H54 (cell line): Measurements from ENCODE around the gene ZCCHC3.
A peak's percentile ranks its signal among the peaks of the same experiment; 100 is the strongest.

Experiments
- DNase-seq: peaks from one replicate; pipeline ENCODE4 v3.0.0; 2011; ENCODE audit warnings: low spot score, mixed read lengths; ENCODE audit not compliant: insufficient read length
- FAIRE-seq: peaks from 3 replicates; lab custom pipeline; 2011; peaks lifted over from hg19 to GRCh38; lab: Jason Lieb, UNC
- POLR2A ChIP-seq: IDR thresholded peaks from 2 replicates; pipeline ENCODE4 v1.6.1; 2011; ENCODE audit warnings: low read depth, mild to moderate bottlenecking, low read length

ZCCHC3 gene

GRCh38 chr20:295804-296203 lies 1.6 kb upstream of the ZCCHC3 start:
- FAIRE-seq = no peak
- no peak for DNase-seq
- no peak for TF ChIP-seq POLR2A

DNA sequence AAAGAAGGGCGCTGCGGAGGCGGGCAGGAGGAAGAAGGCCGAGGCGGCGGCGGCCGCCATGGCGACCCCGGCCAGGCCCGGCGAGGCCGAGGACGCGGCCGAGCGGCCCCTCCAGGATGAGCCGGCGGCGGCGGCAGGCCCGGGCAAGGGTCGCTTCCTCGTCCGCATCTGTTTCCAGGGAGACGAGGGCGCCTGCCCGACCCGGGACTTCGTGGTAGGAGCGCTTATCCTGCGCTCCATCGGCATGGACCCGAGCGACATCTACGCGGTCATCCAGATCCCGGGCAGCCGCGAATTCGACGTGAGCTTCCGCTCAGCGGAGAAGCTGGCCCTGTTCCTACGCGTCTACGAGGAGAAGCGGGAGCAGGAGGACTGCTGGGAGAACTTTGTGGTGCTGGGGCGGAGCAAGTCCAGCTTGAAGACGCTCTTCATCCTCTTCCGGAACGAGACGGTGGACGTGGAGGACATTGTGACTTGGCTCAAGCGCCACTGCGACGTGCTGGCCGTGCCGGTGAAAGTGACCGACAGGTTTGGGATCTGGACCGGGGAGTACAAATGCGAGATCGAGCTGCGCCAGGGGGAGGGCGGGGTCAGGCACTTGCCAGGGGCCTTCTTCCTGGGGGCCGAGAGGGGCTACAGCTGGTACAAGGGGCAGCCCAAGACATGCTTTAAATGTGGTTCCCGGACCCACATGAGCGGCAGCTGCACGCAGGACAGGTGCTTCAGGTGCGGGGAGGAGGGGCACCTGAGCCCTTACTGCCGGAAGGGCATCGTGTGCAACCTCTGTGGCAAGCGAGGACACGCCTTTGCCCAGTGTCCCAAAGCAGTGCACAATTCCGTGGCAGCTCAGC lies 780 bp downstream of the ZCCHC3 start:
- peak; percentile 81 for TF ChIP-seq POLR2A
- peak; percentile 53 for DNase-seq
- FAIRE-seq = no peak

- DNase-seq (no peak), FAIRE-seq (no peak)
- no peak for TF ChIP-seq POLR2A
Measured at GRCh38 chr20:298776-299391, 1.5 kb downstream of the ZCCHC3 start.

DNA sequence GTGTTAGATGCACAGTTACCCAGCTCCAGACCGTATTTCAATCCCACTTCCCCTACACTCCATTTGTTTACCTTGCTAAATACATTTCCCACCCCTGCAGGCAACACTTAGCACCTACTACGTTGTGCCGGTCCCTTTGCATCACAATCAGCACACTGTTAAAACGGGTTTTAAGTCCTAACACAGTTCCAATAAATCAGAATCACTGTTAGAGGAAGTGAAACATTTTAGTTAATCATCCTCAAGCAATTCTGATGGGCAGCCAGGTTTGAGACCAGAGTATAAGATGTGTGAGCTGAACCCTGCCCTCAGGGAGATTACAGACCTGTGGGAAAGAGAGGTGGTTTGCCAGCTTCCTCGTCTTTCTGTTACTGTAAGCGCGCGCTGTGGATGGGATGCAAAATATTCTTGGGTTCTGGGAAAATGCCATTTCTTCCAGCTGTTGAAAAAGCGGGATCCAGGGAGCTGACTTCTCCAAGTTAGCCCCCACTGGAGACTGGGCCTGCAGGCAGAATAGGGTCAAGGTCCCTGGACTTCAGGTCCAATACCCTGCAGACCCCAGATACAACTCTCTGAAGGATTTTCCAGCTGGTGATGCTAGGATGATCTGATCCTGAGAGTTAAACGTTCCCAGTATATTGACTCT lies 3.1 kb downstream of the ZCCHC3 start:
- no peak for TF ChIP-seq POLR2A
- FAIRE-seq (no peak), DNase-seq (no peak)

- DNase-seq (no peak), FAIRE-seq (no peak)
- no peak for TF ChIP-seq POLR2A
Measured at GRCh38 chr20:301886-302848, 4.8 kb downstream of the ZCCHC3 start.

GRCh38 chr20:305745-306144 lies 8.4 kb downstream of the ZCCHC3 start:
- DNase-seq (no peak), FAIRE-seq (no peak)
- no peak for TF ChIP-seq POLR2A

DNA sequence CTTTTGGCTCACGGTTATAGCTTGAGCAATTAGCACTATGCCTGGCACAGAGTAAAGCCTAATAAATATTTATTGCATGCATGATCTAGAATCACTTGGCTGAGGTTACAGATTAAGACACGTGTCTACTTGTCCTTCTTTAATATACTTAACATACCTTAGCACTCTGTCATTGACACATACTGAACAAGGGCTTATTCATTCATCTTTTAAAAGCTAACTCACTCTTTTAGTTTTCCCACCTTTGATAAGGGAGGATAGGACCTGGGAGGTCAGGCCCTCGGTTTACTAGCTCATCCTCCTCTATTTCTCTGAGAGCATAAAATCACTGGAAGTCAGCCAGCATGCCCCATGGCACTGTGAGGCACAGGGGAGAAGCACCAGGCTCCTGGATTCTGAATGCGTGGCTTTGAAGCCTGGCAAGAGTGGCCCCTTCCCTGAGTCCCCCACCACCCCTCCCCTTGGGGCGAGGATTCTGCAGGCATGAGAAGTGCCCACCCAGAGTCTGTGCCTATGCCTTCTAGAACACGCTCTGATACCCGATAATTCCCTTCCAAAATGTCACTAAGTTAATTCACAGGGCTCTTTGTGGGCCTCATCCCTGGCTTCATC lies 11.2 kb downstream of the ZCCHC3 start:
- TF ChIP-seq POLR2A = no peak
- DNase-seq = no peak
- no peak for FAIRE-seq

DNA sequence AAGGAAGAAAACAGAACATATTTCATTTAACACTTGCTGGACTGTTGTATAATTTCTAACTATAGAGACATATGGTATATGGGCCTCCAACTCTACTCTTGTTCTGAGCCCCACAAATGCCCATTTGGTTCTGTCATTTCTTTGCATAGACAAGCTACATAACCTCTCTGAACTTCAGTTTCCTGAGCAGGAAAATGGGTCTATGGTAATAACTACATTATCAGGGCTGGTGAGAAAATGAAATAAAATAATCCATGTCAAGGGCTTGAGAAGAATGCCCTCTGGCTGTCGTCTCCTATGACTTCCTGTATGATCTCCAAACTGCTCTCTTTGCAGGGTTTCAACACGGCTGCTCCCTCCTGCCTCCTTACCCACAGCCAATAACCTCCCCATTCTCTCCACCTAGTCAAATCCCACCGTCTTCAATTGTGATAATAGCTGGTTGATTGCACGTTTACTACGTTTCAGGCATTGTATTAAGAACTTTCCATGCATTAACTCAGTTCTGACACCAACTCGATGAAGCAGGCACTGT lies 12.0 kb downstream of the ZCCHC3 start:
- FAIRE-seq = no peak
- DNase-seq = no peak
- no peak for TF ChIP-seq POLR2A

DNA sequence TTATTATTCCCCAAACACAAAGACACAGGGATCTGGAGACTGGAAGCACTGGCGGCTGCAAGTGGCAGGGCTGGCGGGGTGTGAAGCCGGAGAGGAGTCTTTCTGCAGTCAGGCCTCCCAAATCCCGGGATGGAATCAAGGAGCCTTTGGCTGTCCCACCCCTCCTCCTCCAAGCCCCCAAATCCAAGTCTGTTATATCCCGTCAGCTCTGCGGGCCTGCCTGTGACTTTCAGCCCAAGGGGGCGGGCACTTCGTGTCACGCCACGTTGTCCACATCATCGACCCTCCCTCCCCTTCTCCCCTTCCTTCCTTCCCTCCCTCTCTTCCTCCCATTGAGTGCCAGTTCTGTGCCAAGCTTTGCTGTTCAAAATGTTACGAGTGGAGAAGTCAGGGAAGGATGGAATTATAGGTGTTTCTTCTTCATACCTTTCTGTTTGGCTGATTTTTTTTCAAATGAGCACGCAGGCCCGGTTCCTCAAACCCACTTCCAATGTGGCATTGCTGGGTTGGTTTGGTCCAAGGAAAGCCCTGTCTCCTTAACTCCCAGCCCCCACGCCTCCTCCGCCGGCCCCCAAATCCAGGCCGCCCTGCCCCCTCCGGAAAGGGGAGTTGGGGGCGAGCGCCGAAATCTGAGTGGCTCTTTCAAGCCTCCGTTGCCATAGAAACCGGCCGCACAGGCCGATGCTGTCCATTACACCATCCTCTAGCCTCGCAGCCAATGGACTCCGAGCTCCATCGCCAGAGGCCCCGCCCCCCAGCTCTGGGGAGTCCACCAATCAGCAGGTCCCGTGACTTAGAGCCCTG lies 12.7 kb downstream of the ZCCHC3 start:
- TF ChIP-seq POLR2A = peak; percentile 50; the same call in 1 of the 2 replicates
- DNase-seq (peak; percentile 95), FAIRE-seq (no peak)

DNA sequence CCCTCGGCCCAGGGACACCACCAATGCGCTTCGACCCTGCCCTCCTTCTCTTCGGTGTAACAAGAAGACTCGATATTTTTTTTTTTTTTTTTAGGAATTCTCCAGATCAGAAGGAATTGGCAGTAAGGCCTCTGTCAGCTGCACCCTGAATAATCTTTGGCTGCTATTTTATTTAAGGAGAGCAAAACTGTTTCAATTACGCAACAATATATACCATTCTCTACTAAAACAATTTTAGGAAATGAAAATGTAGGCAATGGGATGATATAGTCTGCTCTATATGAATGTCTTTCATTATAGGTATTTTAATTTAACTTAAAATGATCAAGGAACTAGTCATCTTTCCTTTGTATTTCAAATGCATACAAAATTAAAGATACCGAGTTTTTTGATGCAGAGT lies 13.3 kb downstream of the ZCCHC3 start:
- no peak for TF ChIP-seq POLR2A
- no peak for DNase-seq
- no peak for FAIRE-seq

DNA sequence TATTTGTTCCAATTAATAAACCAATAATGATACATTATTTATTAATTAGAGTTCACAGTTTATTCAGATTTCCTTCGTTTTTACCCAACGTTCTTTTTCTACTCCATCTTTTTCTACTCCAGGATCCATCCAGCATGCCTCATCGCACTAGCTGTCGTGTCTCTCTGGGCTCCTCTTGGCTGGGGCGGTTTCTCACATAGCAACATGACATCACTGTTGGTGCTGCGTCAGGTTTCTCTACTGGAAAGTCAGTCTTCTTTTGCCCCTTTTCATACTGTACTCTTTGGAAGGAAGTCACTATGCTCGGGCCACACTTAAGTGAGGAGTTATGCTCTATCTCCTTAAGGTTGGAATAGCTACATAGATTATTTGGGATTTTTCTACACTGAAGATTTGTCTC lies 14.2 kb downstream of the ZCCHC3 start:
- DNase-seq (no peak), FAIRE-seq (no peak)
- no peak for TF ChIP-seq POLR2A

GRCh38 chr20:312067-312466 lies 14.7 kb downstream of the ZCCHC3 start:
- FAIRE-seq (no peak), DNase-seq (no peak)
- no peak for TF ChIP-seq POLR2A

DNA sequence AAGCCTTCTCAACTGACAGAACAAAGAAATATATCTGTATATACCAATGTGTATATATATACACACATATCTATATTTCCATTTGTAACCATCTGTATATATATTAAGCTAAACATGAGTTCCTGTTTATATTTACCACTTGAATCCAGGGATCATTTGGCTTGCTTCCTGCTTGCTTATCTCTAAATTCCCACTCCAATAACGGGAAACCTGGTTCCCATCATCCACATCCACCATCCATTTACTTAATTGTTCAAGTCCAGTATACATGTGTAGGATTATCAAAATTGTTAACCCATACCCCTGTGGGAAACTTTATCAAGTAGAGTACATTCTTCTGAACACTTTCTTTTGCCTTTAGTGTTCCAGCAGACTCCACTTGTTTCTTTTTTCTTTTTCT lies 15.5 kb downstream of the ZCCHC3 start:
- FAIRE-seq (no peak), DNase-seq (no peak)
- no peak for TF ChIP-seq POLR2A
